Fibroblast of mammary gland (primary cell): ENCODE data around the gene ADCY2.

Source experiments
- DNase-seq: peaks from one replicate; pipeline ENCODE4 v3.0.0-alpha.2; 2010; ENCODE audit warnings: low read depth
- H3K4me3 ChIP-seq: 2 replicates; pipeline ENCODE4 v1.5.1; 2011; ENCODE audit warnings: low read depth, mild to moderate bottlenecking, low read length, moderate library complexity; ENCODE audit not compliant: control insufficient read depth
- TF ChIP-seq, protein P1 (sequence below): conservative IDR thresholded peaks from 2 replicates; pipeline ENCODE4 v1.5.1; 2011; ENCODE audit warnings: low read depth, low read length, inconsistent platforms; ENCODE audit not compliant: control insufficient read depth, insufficient read depth

ADCY2 gene

DNA sequence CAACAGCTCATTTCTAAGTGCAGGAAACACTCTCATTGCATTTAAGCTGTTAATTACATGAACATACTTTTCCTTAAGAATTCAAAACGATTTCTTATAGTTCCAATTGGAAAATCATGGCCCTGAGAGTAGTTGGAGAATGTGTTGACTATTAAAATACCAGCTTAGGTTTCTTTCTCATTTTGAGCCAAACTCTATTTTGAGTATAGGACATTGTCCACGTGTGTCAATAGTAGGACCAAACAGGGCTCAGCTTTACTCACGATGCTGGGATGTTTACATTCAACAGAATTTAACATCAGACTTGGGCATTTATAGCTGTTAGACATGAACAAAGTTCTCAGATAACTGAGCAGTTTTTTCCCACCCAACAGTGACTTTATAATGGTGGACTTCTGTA is 39.6 kb downstream of the ADCY2 start:
- no peak for DNase-seq
- TF ChIP-seq, protein P1, sequence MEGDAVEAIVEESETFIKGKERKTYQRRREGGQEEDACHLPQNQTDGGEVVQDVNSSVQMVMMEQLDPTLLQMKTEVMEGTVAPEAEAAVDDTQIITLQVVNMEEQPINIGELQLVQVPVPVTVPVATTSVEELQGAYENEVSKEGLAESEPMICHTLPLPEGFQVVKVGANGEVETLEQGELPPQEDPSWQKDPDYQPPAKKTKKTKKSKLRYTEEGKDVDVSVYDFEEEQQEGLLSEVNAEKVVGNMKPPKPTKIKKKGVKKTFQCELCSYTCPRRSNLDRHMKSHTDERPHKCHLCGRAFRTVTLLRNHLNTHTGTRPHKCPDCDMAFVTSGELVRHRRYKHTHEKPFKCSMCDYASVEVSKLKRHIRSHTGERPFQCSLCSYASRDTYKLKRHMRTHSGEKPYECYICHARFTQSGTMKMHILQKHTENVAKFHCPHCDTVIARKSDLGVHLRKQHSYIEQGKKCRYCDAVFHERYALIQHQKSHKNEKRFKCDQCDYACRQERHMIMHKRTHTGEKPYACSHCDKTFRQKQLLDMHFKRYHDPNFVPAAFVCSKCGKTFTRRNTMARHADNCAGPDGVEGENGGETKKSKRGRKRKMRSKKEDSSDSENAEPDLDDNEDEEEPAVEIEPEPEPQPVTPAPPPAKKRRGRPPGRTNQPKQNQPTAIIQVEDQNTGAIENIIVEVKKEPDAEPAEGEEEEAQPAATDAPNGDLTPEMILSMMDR, result no peak

DNA sequence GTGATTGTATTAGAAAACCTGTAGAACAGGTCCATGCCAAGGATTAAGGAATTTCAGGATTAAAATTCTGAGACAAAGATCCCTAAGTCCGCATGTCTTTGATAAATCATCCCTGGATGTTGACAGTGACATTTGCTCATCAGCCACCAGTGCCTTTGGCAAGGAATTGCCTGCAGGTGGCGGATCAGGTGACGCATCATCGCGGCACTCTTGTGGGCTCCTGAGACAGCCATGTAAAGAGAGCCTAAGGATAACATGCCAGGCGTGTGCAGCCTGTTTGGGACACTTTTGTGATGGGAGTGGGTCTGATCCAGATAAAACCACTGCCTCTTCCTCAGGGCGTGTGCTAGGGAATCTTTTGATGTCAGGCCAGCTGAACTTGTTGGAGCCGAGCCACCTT is 40.6 kb downstream of the ADCY2 start:
- TF ChIP-seq, protein P1, result no peak
- DNase-seq, result no peak

More for the DNA sequence above, 39.6 kb downstream of the ADCY2 start:
- no peak overlapping the region for H3K4me3 ChIP-seq

DNA sequence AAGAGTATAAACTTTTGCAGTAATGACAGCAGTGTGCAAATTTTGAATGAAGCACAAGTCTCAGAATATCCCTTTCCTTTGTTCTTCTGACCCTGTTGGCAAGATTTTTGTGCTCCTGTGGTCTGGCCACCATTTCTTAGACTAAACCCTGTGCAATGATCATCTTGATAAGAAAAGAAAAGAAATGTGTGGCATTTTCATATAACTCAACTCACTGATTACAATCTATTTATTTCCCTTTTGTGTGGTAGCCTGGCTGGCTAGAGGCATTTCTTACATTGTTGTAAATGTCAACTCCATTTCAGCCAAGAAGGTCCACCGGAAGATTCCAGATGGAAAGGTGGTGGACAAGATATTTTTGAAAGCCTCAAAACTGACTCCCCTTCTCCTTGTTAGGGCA is 41.9 kb downstream of the ADCY2 start:
- H3K4me3 ChIP-seq, result no peak overlapping the region
- no peak for DNase-seq
- TF ChIP-seq, protein P1, result no peak

More for the DNA sequence above, 40.6 kb downstream of the ADCY2 start:
- no peak overlapping the region for H3K4me3 ChIP-seq

DNA sequence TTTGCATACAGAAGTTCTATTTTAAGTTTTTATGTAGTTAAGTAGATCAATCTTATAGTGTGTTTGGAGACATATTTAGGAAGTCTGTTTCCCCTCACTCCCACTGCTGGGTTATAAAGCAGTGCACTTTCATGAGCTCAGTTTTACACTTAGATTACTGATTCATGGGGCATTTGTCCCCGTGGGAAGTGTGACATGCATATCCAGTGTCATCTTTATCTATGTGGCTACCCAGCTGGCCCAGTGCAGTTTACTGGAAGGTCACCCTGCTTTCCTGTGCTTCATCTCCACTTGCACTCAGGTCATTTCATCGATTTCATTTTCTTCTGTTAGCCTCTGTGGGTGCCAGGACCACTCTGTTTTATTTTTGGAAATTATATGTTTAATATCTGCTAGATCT is 49.1 kb downstream of the ADCY2 start:
- DNase-seq, result no peak
- TF ChIP-seq, protein P1, result no peak
- no peak overlapping the region for H3K4me3 ChIP-seq

DNA sequence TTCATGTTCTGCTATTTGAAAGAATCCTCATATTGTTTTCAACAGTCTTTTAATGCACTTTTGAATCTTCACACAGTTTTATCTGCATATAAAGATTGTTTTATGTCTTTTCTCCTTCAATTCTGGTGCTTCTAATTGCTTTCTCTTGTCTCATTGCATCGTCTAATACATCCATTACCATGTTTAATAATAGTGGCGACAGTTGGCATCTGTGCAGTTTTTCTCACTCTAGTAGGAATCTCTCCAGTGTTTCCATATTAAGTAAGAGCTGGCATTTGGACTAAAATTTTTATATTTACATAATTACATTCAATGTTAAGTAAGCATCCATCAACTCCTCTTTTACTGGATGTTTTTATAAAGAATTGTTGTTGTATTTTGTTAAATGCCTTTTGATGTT is 49.9 kb downstream of the ADCY2 start:
- H3K4me3 ChIP-seq, result no peak overlapping the region
- TF ChIP-seq, protein P1, result no peak
- no peak for DNase-seq

DNA sequence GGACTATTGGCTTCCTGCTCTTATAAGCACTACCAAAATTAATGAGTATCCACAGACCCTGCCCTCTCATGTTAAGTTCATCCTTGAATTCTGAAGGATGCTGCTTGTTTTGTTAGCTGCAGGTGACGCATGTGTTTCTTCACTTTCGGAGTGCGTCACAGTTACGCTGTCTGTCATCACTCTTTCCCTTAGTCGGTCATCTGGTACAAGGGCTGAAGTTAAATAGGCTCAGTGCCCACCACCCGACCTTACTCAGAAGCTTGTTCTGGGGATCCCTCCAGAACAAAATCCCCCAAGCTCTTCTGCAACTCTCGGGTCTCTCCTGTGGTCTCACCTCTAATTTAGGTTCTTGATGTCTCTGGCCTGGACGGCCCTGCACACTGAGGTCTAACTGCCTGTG is 51.0 kb downstream of the ADCY2 start:
- DNase-seq, result no peak
- TF ChIP-seq, protein P1, result no peak
- no peak overlapping the region for H3K4me3 ChIP-seq

DNA sequence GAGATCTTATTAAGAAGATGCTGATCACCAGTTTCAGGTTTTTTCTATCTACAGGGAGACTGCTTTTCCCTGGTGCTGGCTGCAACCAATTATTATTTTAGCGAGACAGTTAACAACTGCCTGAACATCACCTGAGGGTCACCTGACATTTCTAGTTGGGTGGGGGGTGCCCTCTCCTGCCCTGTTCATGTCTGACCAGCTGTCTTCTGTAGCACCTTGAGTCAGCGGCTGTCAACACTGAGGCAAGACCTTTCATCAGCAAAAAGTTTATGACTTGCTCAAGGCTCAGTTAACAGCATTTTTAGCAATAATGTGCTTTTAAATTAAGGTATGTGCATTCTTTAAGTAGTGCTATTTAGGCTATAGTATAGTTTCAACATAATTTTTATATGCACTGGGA is 58.0 kb downstream of the ADCY2 start:
- TF ChIP-seq, protein P1, result no peak
- no peak overlapping the region for H3K4me3 ChIP-seq
- DNase-seq, result no peak
